MG63 (cell line): ENCODE results near the gene IPPK. TPM values are rescaled to one million over a fixed set of nuclear protein-coding genes. Genes with fewer than 3 reads are reported as not detected.

Experiments
- DNase-seq: peaks from one replicate; pipeline ENCODE4 v3.0.0-alpha.2; 2020
- H3K27me3 ChIP-seq: fragments of 250-450 bp; sonication (Bioruptor Pico); 2 replicates; pipeline ENCODE4 v1.5.1; 2020; ENCODE audit warnings: mild to moderate bottlenecking, moderate library complexity
- H3K36me3 ChIP-seq: fragments of 250-450 bp; sonication (Bioruptor Pico); 2 replicates; pipeline ENCODE4 v1.5.1; 2020; ENCODE audit warnings: mild to moderate bottlenecking, moderate library complexity
- H3K4me3 ChIP-seq: fragments of 250-450 bp; sonication (Bioruptor Pico); 2 replicates; pipeline ENCODE4 v1.5.1; 2020; ENCODE audit warnings: mild to moderate bottlenecking, moderate library complexity
- H3K9me3 ChIP-seq: fragments of 250-450 bp; sonication (Bioruptor Pico); 2 replicates; pipeline ENCODE4 v1.5.1; 2020; ENCODE audit warnings: mild to moderate bottlenecking, moderate library complexity
- total RNA-seq: library from RNA; depleted of rRNA; stranded (reverse); fragments of >200 nt; shearing (Covaris generic); gene quantifications from 2 replicates; pipeline ENCODE4 v1.2.3, GENCODE V29; 2014; ENCODE audit warnings: low replicate concordance; rRNA removed

Gene IPPK, protein sequence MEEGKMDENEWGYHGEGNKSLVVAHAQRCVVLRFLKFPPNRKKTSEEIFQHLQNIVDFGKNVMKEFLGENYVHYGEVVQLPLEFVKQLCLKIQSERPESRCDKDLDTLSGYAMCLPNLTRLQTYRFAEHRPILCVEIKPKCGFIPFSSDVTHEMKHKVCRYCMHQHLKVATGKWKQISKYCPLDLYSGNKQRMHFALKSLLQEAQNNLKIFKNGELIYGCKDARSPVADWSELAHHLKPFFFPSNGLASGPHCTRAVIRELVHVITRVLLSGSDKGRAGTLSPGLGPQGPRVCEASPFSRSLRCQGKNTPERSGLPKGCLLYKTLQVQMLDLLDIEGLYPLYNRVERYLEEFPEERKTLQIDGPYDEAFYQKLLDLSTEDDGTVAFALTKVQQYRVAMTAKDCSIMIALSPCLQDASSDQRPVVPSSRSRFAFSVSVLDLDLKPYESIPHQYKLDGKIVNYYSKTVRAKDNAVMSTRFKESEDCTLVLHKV
- total RNA-seq = 9.8 and 13.3 TPM in 2 replicates

DNA sequence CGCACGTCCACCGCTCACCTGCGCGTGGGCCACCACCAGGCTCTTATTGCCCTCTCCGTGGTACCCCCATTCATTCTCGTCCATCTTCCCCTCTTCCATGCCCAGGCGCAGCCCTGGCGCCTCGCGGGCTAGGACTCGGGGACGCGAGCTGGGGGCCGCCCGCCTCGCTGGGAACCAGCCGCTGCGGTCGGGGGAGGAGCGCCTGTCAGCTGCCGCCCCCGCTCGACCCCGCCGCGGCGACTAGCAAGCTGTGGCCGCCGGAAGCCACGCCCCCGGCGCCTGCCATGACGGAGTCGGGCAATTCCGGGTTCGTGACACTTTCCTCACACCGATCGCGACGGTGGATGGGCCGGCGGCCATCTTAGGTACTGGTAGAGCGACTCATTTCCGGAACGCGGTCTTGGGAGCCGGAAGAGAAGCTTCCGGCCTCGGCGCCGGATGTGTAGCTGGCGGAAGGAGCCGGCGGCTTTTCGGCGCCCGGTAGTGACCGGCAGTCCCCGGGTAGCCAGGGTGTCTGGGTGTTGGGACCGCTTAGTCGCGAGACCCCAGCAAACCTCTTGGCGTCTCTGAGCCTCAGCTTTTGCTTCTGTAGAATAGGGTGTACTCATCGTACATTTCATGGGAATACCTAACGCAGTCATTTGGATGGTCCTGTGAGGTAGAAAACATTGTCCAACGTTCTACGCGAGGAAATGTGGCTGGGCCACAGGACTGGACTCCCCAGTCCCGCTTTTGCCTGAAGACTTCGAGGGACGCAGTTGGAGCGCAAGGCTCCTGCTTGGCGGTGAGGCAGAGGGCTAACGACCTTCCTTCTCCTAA, at the start of gene IPPK:
Gene IPPK (minus strand): TSS at position 242 of the 819 bp plus-strand sequence. CDS start 143 bp downstream, at position 99.
- DNase-seq = peak; percentile 99
- H3K36me3 ChIP-seq = peaks cover 15% of the 10 kb centered on the region
- H3K9me3 ChIP-seq = no peaks in the 10 kb centered on the region
- peak within 1 kb of the TSS; percentile 90 for H3K4me3 ChIP-seq
- no peaks in the 10 kb centered on the region for H3K27me3 ChIP-seq

DNA sequence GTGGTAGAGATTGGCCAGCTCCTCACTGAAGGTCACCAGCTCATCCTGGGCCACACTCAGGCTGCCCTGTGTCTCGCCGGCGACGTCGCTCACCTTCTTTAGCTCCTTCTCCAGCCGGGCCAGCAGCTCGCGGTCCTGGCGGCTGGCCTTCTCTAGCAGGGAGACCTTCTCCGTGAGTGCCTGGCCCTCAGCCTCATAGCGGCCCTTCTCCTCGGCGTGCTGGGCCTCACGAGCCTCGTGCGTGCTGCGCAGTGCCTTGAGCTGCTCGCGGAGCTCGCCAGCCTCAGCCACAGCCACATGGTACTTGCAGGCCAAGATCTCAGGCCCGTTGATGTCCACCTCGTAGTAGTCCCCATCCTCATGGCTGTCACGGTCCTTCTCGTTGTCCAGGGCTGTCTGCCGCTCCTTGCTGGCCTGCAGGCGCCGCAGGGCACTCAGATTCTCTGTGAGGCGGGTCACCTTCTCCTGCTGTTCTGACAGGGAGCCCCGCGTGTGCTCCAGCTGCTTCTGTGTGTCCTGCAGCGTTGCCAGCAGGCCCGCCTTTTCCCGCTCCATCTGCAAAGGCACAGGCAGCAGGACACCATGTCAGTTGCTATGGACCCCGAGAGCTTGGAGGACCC, 49.2 kb upstream of the IPPK start:
- Histone ChIP-seq H3K4me3 (no peak overlapping the region), H3K27me3 (no peaks in the 10 kb centered on the region), H3K36me3 (peaks cover 41% of the 10 kb centered on the region), H3K9me3 (no peaks in the 10 kb centered on the region)
- no peak for DNase-seq

DNA sequence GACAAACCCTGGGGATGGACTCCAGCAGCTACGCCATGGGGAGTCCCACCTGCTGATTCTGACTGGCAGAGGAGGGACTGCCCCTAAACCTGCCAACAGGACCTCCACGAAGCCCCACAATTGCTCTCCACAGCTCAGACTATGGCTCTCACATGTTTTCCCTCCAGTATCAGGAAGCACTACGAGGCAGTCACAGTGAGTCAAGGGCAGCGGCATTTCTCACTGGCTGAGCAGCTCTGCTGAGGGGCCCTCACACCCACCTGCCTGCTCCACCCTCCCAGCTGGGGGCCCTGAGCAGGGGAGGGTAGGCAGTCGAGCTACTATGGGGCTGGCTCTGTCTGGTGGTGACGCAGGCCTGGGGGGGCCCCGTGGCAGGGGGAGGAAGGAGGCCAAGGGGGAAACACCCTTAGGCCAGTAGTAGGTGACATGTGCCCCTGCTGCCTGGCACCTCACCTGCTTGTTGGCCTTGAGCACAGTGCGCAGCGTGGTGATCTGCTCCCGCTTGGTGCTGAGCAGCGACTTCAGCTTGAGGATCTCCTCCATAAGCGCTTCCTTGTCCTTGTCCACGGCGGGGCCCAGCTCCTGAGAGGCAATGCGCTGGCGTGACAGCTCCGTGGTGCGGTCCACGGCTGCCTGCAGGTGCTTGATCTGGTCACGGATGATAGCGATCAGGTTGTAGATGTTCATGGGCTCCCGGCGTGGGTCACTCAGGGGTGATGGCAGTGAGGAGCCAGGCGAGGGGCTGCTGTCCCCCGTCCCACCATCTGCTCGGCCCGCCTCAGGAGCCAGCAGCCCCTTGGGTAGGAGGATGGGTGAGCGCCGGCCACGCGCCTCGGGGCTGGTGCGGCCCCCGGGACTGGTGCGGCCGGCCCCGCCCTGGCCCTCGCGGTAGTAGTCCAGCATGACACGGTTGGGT, 48.4 kb upstream of the IPPK start:
- no peak for DNase-seq
- Histone ChIP-seq H3K36me3 (peaks cover 42% of the 10 kb centered on the region), H3K9me3 (no peaks in the 10 kb centered on the region)

DNA sequence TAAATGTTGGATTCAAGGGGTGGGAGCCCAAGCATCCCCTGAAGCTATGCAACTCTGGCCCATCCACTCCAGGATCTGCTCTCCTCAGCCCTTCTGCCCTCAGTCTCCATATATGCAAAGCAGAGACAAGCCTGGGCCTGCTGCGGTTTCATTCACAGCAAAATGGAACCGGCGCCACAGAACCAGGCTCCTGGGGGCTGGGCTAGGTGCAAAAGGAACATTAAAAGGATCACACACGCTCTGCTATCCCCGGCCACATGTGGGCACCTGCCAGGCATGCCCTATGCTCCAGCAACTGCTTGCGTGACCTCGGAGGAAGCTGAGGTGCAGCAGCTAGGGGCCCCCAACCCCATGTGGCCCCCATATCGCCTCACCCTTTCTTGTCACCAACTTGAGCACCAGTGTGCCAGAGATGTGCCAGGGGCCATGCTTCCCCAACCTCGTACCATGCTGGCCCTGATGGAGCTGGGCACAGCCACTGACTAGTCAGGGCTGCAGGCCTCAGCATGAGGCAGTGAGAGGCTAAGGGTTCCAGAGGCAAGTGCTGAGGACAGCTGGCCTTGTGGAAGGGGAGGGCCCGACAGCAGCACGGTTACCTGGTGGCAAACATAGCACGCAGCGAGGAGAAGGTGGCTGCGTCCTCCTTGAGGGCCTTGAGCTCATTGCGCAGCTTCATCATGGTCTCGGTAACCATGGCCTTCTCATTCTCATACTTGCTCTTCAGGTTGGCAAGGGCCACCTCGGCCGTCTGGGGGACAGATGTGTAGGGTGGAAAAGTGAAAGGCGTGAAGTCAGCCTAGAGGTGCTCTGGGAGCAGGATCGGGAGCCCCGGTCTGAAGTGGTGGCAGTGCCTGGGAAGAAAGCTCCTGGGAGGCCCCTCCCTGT, 47.5 kb upstream of the IPPK start:
- no peaks in the 10 kb centered on the region for H3K9me3 ChIP-seq
- no peak for DNase-seq
- no peaks in the 10 kb centered on the region for H3K27me3 ChIP-seq
- peaks cover 46% of the 10 kb centered on the region for H3K36me3 ChIP-seq
- no peak overlapping the region for H3K4me3 ChIP-seq

More for the DNA sequence above, 48.4 kb upstream of the IPPK start:
- Histone ChIP-seq H3K4me3 (no peak overlapping the region), H3K27me3 (no peaks in the 10 kb centered on the region)

DNA sequence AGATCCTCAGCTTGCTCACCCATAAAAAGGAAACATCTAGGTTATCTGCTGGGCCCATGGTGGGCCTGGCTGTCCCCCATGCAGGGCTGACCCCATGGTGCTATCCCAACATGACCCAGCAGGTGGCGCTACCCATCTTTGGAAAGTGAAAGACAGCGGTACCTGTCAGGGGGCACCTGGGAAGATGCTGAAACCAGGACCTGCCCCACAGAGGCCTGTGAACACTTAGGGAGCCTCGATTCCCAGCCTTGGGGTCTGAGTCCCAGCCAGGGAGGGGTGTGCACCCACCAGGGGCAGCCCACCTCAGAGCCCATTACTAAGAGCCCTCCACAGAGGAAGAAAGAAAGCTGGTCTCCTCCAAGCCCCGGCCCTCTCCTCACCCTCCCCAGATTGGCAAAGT, 46.6 kb upstream of the IPPK start:
- no peaks in the 10 kb centered on the region for H3K27me3 ChIP-seq
- H3K9me3 ChIP-seq = no peaks in the 10 kb centered on the region
- peak; percentile 35 for DNase-seq
- H3K36me3 ChIP-seq = peaks cover 44% of the 10 kb centered on the region
- H3K4me3 ChIP-seq = no peak overlapping the region

DNA sequence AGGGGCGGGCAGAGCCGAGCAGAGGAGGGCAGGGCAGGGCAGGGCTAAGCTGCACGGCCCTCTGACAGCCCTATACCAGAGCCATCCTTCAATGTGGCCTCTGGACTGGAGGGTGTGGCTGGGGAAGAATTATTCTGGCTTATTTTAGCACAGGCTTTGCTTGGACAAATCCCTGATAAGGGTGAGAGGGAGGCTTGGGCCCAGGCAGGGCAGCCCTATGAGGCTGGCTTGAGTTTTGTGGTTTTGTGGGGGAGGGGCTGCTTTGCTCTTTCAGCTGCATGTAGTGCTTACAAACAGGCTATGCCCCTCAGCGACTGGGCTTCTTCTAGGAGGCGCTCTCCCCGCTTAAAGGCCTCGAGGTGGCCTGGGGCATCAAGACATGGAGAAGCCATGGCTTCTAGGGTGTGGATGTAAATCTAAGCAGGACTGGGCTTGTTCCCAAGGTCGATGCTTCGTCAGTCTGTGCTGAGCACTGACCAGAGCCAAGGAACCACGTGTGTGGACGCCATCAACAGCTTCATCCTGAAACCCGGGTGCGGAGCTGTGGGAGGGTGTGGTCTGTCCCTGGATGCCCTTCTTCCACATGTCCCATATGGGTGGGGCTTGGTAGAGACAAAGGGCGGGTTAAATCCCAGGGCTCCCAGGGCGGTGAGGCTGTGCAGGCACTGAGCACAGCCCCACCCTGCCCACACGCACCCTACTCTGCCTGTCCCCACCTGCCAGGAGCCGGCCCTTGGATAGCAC, 45.7 kb upstream of the IPPK start:
- H3K36me3 ChIP-seq = peaks cover 46% of the 10 kb centered on the region
- no peaks in the 10 kb centered on the region for H3K9me3 ChIP-seq
- no peak for DNase-seq
- H3K4me3 ChIP-seq = no peak overlapping the region
- no peaks in the 10 kb centered on the region for H3K27me3 ChIP-seq

DNA sequence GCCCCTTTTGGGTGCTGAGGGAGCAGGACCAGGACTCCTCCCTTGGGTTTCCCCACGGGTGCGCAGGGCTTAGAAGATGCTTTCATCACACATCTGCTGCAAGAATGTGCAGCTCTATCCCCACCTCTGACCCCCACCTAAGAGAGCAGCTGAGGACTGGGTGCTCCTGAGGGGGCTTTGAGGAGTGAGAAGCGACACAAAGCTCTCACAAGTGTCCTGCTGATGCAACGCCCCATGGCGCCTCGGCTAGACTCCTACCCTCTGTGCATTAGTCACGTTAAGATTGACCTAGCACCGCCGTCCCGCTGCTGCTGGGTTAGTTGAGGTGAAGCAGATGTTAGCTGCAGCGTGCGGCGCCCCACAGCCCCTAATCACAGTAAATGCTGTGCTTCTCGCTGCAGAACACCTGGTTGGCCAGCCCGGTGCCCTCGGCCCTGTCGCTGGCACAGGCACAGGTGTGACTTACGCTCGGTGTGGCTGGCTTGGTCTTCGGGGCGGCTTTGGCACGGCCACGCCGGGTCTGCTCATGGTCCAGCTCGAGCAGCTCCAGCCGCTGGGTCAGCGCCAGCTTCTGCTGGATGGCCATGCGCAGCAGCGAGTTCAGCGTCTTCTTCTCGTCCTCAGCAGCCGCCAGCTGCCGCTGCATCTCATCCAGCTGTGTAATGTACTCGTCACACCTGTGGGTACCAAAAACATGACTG, 45.0 kb upstream of the IPPK start:
- Histone ChIP-seq H3K27me3 (no peaks in the 10 kb centered on the region), H3K9me3 (no peaks in the 10 kb centered on the region), H3K36me3 (peaks cover 45% of the 10 kb centered on the region), H3K4me3 (no peak overlapping the region)
- no peak for DNase-seq

DNA sequence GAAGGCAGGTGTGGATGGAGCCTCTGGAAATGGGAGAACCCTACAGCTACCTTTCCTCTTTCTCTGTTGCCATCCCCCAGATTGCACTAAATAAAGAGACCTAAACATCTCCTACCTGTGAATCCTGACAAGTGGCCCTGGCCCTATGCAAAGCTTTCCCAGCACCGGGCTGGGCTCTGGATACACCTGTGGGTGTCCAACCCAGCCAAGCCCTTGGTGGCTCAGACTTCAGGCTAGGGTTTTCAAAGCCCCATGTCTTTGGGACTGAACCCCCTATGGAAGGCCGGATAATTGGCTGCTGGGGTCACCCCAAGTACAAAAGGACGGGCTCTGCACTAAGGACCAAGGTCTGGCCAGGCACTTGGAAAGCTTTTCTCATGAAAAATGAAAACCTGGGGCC, 44.1 kb upstream of the IPPK start:
- Histone ChIP-seq H3K27me3 (no peaks in the 10 kb centered on the region), H3K4me3 (no peak overlapping the region), H3K9me3 (no peaks in the 10 kb centered on the region), H3K36me3 (peaks cover 38% of the 10 kb centered on the region)
- DNase-seq = no peak

DNA sequence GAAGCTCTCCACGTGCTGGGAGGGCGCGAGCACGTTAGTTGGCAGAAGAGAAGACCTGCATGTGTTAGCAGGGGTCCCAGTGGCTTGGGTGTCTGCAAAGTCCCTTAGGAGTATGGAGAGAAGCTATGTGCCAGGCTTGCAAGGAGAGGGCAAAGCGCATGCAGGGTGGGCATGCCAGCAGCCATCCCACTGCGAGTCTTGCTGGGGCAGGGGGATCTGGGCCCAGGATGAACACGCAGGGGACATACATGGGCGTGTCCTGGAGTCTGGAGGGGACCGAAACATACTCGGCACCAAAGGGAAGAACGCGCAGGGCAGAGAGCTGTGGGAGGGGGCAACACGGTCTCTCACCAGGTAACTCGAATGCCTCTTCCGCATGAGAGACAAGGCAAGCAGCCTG, 43.6 kb upstream of the IPPK start:
- no peaks in the 10 kb centered on the region for H3K9me3 ChIP-seq
- no peak for DNase-seq

DNA sequence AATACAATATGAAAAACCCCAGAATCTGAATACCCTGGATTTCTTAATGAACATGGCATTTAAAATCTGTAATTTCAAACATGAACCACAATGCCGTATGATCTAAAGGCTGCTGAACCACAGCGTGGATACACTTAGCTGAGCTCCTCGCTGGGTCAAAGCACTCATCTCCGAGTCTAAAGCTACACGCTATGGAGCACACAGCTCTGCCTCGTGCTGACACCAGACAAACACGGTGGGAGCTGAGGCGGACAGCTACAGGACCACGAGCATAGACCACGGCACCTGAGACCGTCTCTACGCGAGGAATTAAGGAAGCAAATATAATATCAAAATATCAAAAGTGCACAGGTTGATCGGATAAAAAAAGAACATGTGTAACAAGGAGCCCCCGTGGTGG, 42.8 kb upstream of the IPPK start:
- H3K9me3 ChIP-seq = no peaks in the 10 kb centered on the region
- DNase-seq = no peak
- H3K27me3 ChIP-seq = no peaks in the 10 kb centered on the region
- H3K4me3 ChIP-seq = no peak overlapping the region
- peaks cover 38% of the 10 kb centered on the region for H3K36me3 ChIP-seq

More for the DNA sequence above, 43.6 kb upstream of the IPPK start:
- Histone ChIP-seq H3K27me3 (no peaks in the 10 kb centered on the region), H3K36me3 (peaks cover 38% of the 10 kb centered on the region), H3K4me3 (no peak overlapping the region)

DNA sequence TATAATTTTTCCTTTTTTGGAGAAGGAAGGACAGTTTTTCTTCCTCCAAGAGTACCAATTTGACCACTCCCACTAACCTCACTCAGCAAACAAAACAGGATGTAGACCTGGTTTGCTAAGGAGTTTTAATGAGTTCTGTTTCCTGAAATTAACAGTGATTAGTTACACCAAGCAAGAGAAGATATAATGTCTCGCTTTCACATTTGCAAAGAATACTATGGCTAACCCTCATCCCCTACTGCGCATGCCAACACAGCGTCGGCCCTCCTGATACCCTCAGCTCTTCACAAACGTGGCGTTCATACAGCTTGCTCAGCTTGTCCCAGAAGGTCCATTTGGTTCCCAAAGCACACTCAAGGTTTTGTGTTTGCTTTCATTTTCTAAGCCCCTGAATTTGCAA, 41.9 kb upstream of the IPPK start:
- no peak for DNase-seq
- peaks cover 37% of the 10 kb centered on the region for H3K36me3 ChIP-seq
- no peaks in the 10 kb centered on the region for H3K9me3 ChIP-seq
- H3K4me3 ChIP-seq = no peak overlapping the region
- H3K27me3 ChIP-seq = no peaks in the 10 kb centered on the region

DNA sequence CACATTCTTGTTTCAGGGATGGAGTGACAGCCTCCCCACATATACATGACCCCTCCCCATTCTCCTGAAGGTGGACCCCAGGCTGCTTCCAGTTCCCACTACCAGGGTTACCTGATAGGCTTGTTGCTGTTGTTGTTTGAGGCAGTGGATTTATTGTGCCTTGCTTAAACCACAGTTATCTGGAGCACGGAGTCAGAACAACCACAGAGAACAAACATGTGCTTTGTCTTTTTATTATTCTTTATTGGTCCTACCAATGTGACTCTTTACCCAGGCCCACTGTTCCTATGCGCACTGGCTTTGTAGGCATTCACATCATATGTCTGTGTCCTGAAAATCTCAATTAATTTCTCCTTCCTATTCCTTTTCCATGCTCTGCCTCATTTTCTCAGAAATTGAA, 41.2 kb upstream of the IPPK start:
- H3K4me3 ChIP-seq = no peak overlapping the region
- DNase-seq = no peak
- peaks cover 32% of the 10 kb centered on the region for H3K36me3 ChIP-seq
- H3K27me3 ChIP-seq = no peaks in the 10 kb centered on the region
- no peaks in the 10 kb centered on the region for H3K9me3 ChIP-seq

DNA sequence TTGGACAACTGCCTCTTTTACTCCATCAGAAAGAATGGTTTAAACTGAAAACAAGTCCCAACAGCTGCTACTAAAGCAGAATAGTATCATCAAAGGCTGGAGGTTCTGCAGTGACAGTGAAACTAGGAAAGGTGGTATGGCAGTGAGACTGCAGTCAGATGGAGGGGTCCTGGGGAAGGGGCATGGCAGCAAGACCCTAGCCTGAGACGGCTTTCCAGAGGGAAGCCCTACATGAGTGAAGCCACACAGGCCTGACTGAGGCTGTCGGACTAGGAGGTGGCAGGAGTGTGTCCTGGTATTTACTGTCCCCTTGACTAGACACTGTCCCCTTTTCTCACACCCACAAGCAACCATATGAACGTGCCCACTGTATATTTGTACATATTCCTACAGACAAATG, 40.4 kb upstream of the IPPK start:
- Histone ChIP-seq H3K36me3 (peaks cover 25% of the 10 kb centered on the region), H3K27me3 (no peaks in the 10 kb centered on the region), H3K9me3 (no peaks in the 10 kb centered on the region), H3K4me3 (no peak overlapping the region)
- no peak for DNase-seq

DNA sequence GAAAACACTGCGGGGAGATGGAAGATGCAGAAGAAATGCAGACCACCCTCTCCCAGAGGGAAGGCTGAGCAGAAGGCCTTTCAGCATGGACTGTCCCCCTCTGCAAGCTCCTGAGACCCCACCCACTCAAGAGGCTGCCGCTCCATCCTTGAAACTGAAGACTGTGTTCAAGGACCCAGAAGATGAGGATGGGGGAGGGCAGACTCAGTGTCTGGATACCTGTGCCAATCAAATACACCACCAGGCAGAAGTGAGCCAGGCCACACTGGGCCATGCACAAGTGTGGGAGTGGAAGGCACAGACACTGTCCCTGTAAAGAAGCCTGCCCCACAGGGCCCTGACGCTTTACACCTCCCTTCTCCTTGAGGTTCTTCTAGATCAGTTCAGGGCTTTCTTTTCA, 40.0 kb upstream of the IPPK start:
- Histone ChIP-seq H3K36me3 (peaks cover 21% of the 10 kb centered on the region), H3K4me3 (no peak overlapping the region), H3K27me3 (no peaks in the 10 kb centered on the region), H3K9me3 (no peaks in the 10 kb centered on the region)
- DNase-seq = no peak
